Rectal smooth muscle tissue (tissue), 1 donor: ENCODE data around the gene EMX1.

ENCODE experiments used
- H3K27ac ChIP-seq: one replicate; pipeline ENCODE4 v1.7.0; 2013; ENCODE audit warnings: low read depth, low read length, inconsistent platforms
- H3K27me3 ChIP-seq: one replicate; pipeline ENCODE4 v1.7.0; 2013; ENCODE audit warnings: low read length; ENCODE audit not compliant: control insufficient read depth, insufficient read depth
- H3K36me3 ChIP-seq: one replicate; pipeline ENCODE4 v1.7.0; 2013; ENCODE audit warnings: low read length; ENCODE audit not compliant: control insufficient read depth, insufficient read depth
- H3K4me1 ChIP-seq: one replicate; pipeline ENCODE4 v1.7.0; 2013; ENCODE audit warnings: low read length; ENCODE audit not compliant: control insufficient read depth, insufficient read depth
- H3K4me3 ChIP-seq: one replicate; pipeline ENCODE4 v1.7.0; 2013; ENCODE audit warnings: low read length
- H3K9ac ChIP-seq: one replicate; pipeline ENCODE4 v1.7.0; 2013; ENCODE audit warnings: low read length

Gene EMX1

GRCh38 chr2:72921088-72921851 is 4.0 kb downstream of the EMX1 start:
- Histone ChIP-seq H3K4me1 (peaks cover 6% of the 10 kb centered on the region), H3K4me3 (no peak overlapping the region), H3K36me3 (no peaks in the 10 kb centered on the region), H3K9ac (no peak overlapping the region), H3K27ac (no peak overlapping the region), H3K27me3 (peaks cover 74% of the 10 kb centered on the region)

GRCh38 chr2:72921853-72922252 is 4.5 kb downstream of the EMX1 start:
- H3K4me3 ChIP-seq = no peak overlapping the region
- no peak overlapping the region for H3K27ac ChIP-seq
- H3K9ac ChIP-seq = no peak overlapping the region
- no peaks in the 10 kb centered on the region for H3K36me3 ChIP-seq
- H3K4me1 ChIP-seq = peaks cover 4% of the 10 kb centered on the region
- H3K27me3 ChIP-seq = peaks cover 73% of the 10 kb centered on the region

GRCh38 chr2:72923833-72924352 is 6.6 kb downstream of the EMX1 start:
- no peak overlapping the region for H3K27ac ChIP-seq
- H3K36me3 ChIP-seq = no peaks in the 10 kb centered on the region
- no peak overlapping the region for H3K4me3 ChIP-seq
- H3K27me3 ChIP-seq = peaks cover 71% of the 10 kb centered on the region
- no peaks in the 10 kb centered on the region for H3K4me1 ChIP-seq
- no peak overlapping the region for H3K9ac ChIP-seq

GRCh38 chr2:72924353-72925240 is 7.3 kb downstream of the EMX1 start:
- Histone ChIP-seq H3K4me1 (no peaks in the 10 kb centered on the region), H3K9ac (no peak overlapping the region), H3K4me3 (no peak overlapping the region), H3K27ac (no peak overlapping the region), H3K27me3 (peaks cover 68% of the 10 kb centered on the region), H3K36me3 (no peaks in the 10 kb centered on the region)

- Histone ChIP-seq H3K27me3 (peaks cover 60% of the 10 kb centered on the region), H3K9ac (no peak overlapping the region), H3K27ac (no peak overlapping the region), H3K36me3 (no peaks in the 10 kb centered on the region), H3K4me1 (no peaks in the 10 kb centered on the region), H3K4me3 (no peak overlapping the region)
Observed at GRCh38 chr2:72925328-72925943, 8.1 kb downstream of the EMX1 start.

GRCh38 chr2:72926368-72926767 is 9.0 kb downstream of the EMX1 start:
- no peak overlapping the region for H3K4me3 ChIP-seq
- no peak overlapping the region for H3K9ac ChIP-seq
- H3K27ac ChIP-seq = no peak overlapping the region
- no peaks in the 10 kb centered on the region for H3K36me3 ChIP-seq
- H3K27me3 ChIP-seq = peaks cover 51% of the 10 kb centered on the region
- no peaks in the 10 kb centered on the region for H3K4me1 ChIP-seq

- Histone ChIP-seq H3K36me3 (no peaks in the 10 kb centered on the region), H3K27ac (no peak overlapping the region), H3K27me3 (peaks cover 45% of the 10 kb centered on the region), H3K4me3 (no peak overlapping the region), H3K4me1 (no peaks in the 10 kb centered on the region), H3K9ac (no peak overlapping the region)
Observed at GRCh38 chr2:72926811-72927465, 9.6 kb downstream of the EMX1 start.

- Histone ChIP-seq H3K36me3 (no peaks in the 10 kb centered on the region), H3K9ac (no peak overlapping the region), H3K27ac (no peak overlapping the region), H3K4me1 (no peaks in the 10 kb centered on the region), H3K27me3 (peaks cover 37% of the 10 kb centered on the region), H3K4me3 (no peak overlapping the region)
Observed at GRCh38 chr2:72927619-72928550, 10.6 kb downstream of the EMX1 start.

GRCh38 chr2:72929010-72929409 is 11.7 kb downstream of the EMX1 start:
- Histone ChIP-seq H3K27ac (no peak overlapping the region), H3K4me1 (no peaks in the 10 kb centered on the region), H3K9ac (no peak overlapping the region), H3K36me3 (no peaks in the 10 kb centered on the region), H3K27me3 (peaks cover 28% of the 10 kb centered on the region), H3K4me3 (no peak overlapping the region)

GRCh38 chr2:72931280-72931910 is 14.1 kb downstream of the EMX1 start:
- no peak overlapping the region for H3K9ac ChIP-seq
- no peaks in the 10 kb centered on the region for H3K4me1 ChIP-seq
- H3K27me3 ChIP-seq = peaks cover 14% of the 10 kb centered on the region
- no peak overlapping the region for H3K4me3 ChIP-seq
- no peaks in the 10 kb centered on the region for H3K36me3 ChIP-seq
- H3K27ac ChIP-seq = no peak overlapping the region
